H9 (cell line): ENCODE measurements around the gene SFI1. TPM values are rescaled to one million over a fixed set of nuclear protein-coding genes. Genes with fewer than 3 reads are reported as not detected.

Experiments
- DNase-seq: peaks from one replicate; pipeline ENCODE4 v3.0.0-alpha.2; 2017
- H2AFZ ChIP-seq: one replicate; pipeline ENCODE4 v1.6.1; 2013; ENCODE audit warnings: mild to moderate bottlenecking, low read length, control low read depth, moderate library complexity
- H2AK5ac ChIP-seq: 2 replicates; pipeline ENCODE4 v1.6.1; 2013; ENCODE audit warnings: low read length, control low read depth, mixed read lengths; ENCODE audit not compliant: insufficient read length
- H2BK120ac ChIP-seq: one replicate; pipeline ENCODE4 v1.6.1; 2013; ENCODE audit warnings: low read depth, mild to moderate bottlenecking, low read length, control low read depth, inconsistent platforms; ENCODE audit not compliant: poor library complexity, severe bottlenecking
- H2BK12ac ChIP-seq: 2 replicates; pipeline ENCODE4 v1.6.1; 2013; ENCODE audit warnings: low read length, control low read depth, mixed read lengths, low read depth; ENCODE audit not compliant: insufficient read length
- H2BK15ac ChIP-seq: 2 replicates; pipeline ENCODE4 v1.6.1; 2013; ENCODE audit warnings: low read depth, low read length, control low read depth
- H2BK20ac ChIP-seq: one replicate; pipeline ENCODE4 v1.6.1; 2013; ENCODE audit warnings: low read depth, mild to moderate bottlenecking, low read length, control low read depth, inconsistent platforms; ENCODE audit not compliant: poor library complexity, severe bottlenecking
- H2BK5ac ChIP-seq: 2 replicates; pipeline ENCODE4 v1.6.1; 2013; ENCODE audit warnings: low read length, control low read depth, mixed read lengths; ENCODE audit not compliant: insufficient read length
- H3K14ac ChIP-seq: 2 replicates; pipeline ENCODE4 v1.6.1; 2013; ENCODE audit warnings: low read length, control low read depth; ENCODE audit not compliant: insufficient read depth
- H3K18ac ChIP-seq: 2 replicates; pipeline ENCODE4 v1.6.1; 2013; ENCODE audit warnings: low read depth, mild to moderate bottlenecking, mixed read lengths, low read length, control low read depth; ENCODE audit not compliant: insufficient read length
- H3K23ac ChIP-seq: 2 replicates; pipeline ENCODE4 v1.6.1; 2013; ENCODE audit warnings: low read length, control low read depth, mixed read lengths, low read depth; ENCODE audit not compliant: insufficient read length
- H3K23me2 ChIP-seq: 2 replicates; pipeline ENCODE4 v1.6.1; 2013; ENCODE audit warnings: low read depth, mild to moderate bottlenecking, mixed read lengths, low read length, control low read depth; ENCODE audit not compliant: insufficient read length, poor library complexity, severe bottlenecking
- H3K27ac ChIP-seq: 2 replicates; pipeline ENCODE4 v1.5.1; 2013; ENCODE audit warnings: low read length, control low read depth, mixed read lengths, low read depth; ENCODE audit not compliant: insufficient read length
- H3K27me3 ChIP-seq: 2 replicates; pipeline ENCODE4 v1.6.1; 2013; ENCODE audit warnings: low read length, control low read depth, inconsistent platforms; ENCODE audit not compliant: insufficient read depth
- H3K4ac ChIP-seq: 2 replicates; pipeline ENCODE4 v1.6.1; 2013; ENCODE audit warnings: low read depth, mild to moderate bottlenecking, control low read depth, inconsistent platforms, low read length, moderate library complexity
- H3K4me1 ChIP-seq: 2 replicates; pipeline ENCODE4 v1.6.1; 2013; ENCODE audit warnings: low read length, control low read depth, inconsistent platforms; ENCODE audit not compliant: insufficient read depth
- H3K4me2 ChIP-seq: 2 replicates; pipeline ENCODE4 v1.6.1; 2013; ENCODE audit warnings: low read length, control low read depth, mixed read lengths; ENCODE audit not compliant: insufficient read length, insufficient read depth
- H3K56ac ChIP-seq: 2 replicates; pipeline ENCODE4 v1.6.1; 2013; ENCODE audit warnings: low read depth, mild to moderate bottlenecking, mixed read lengths, low read length, control low read depth; ENCODE audit not compliant: insufficient read length
- H3K79me1 ChIP-seq: 2 replicates; pipeline ENCODE4 v1.6.1; 2013; ENCODE audit warnings: low read depth, mild to moderate bottlenecking, moderate library complexity, low read length, control low read depth, inconsistent platforms; ENCODE audit not compliant: insufficient read depth, poor library complexity, severe bottlenecking
- H3K79me2 ChIP-seq: 2 replicates; pipeline ENCODE4 v1.6.1; 2013; ENCODE audit warnings: low read length, control low read depth, inconsistent platforms; ENCODE audit not compliant: insufficient read depth
- H3K9ac ChIP-seq: 2 replicates; pipeline ENCODE4 v1.6.1; 2013; ENCODE audit warnings: low read length, control low read depth, mixed read lengths; ENCODE audit not compliant: insufficient read length; ENCODE audit errors: extremely low read depth
- H3K9me3 ChIP-seq: one replicate; pipeline ENCODE4 v1.6.1; 2013; ENCODE audit warnings: low read depth, low read length, inconsistent platforms; ENCODE audit not compliant: control insufficient read depth
- H3T11ph ChIP-seq: one replicate; pipeline ENCODE4 v1.6.1; 2013; ENCODE audit warnings: mild to moderate bottlenecking, low read length, control low read depth, inconsistent platforms
- H4K20me1 ChIP-seq: one replicate; pipeline ENCODE4 v1.6.1; 2013; ENCODE audit not compliant: control insufficient read depth, insufficient read length, insufficient read depth
- H4K5ac ChIP-seq: 2 replicates; pipeline ENCODE4 v1.6.1; 2013; ENCODE audit warnings: low read depth, mild to moderate bottlenecking, mixed read lengths, low read length, control low read depth; ENCODE audit not compliant: insufficient read length
- H4K8ac ChIP-seq: replicated peaks from 2 replicates; pipeline ENCODE4 v1.6.1; 2013; ENCODE audit warnings: low read length, control low read depth, mixed read lengths, low read depth; ENCODE audit not compliant: insufficient read length
- H4K91ac ChIP-seq: 2 replicates; pipeline ENCODE4 v1.6.1; 2013; ENCODE audit warnings: low read depth, mild to moderate bottlenecking, moderate library complexity, mixed read lengths, low read length, control low read depth; ENCODE audit not compliant: insufficient read length
- H3K27ac Mint-ChIP-seq, 3 experiments: 2 replicates in 2 of 3; 3 replicates in 1 of 3; pipeline ENCODE4 v1.8.0; 2020 to 2021; ENCODE audit warnings: mixed read lengths in 3 of 3, mild to moderate bottlenecking in 1 of 3, moderate library complexity in 1 of 3
- H3K27me3 Mint-ChIP-seq: 2 replicates; pipeline ENCODE4 v1.8.0; 2021; ENCODE audit warnings: low read depth, mild to moderate bottlenecking, moderate library complexity, mixed read lengths
- H3K36me3 Mint-ChIP-seq, 3 experiments: 2 replicates in 2 of 3; 3 replicates in 1 of 3; pipeline ENCODE4 v1.8.0; 2020 to 2021; ENCODE audit warnings: low read depth in 3 of 3, mixed read lengths in 3 of 3; ENCODE audit not compliant: insufficient read depth in 1 of 3
- H3K4me1 Mint-ChIP-seq, 2 experiments: 2 replicates each; pipeline ENCODE4 v1.8.0; 2020; ENCODE audit warnings: mixed read lengths in 2 of 2
- H3K4me3 Mint-ChIP-seq, 2 experiments: 2 replicates in 1 of 2; 3 replicates in 1 of 2; pipeline ENCODE4 v1.8.0; 2020 to 2021; ENCODE audit warnings: mild to moderate bottlenecking in 2 of 2, mixed read lengths in 2 of 2, moderate library complexity in 1 of 2
- H3K9me3 Mint-ChIP-seq, 2 experiments: 2 replicates in 1 of 2; 3 replicates in 1 of 2; pipeline ENCODE4 v1.8.0; 2020; ENCODE audit warnings: mild to moderate bottlenecking in 2 of 2, mixed read lengths in 2 of 2, moderate library complexity in 1 of 2
- WGBS: extraction: QIAGEN DNeasy Blood & Tissue Kit; methylation state at CpG from one replicate; pipeline ENCODE4 v1.1.7; 2013; ENCODE audit warnings: missing lambda C conversion rate, low lambda C conversion rate, mixed read lengths; ENCODE audit not compliant: insufficient read length; ENCODE audit errors: extremely low coverage; 5-methylcytosine and 5-hydroxymethylcytosine counted together
- total RNA-seq: library from RNA; stranded (reverse); gene quantifications from 2 replicates; pipeline ENCODE4 v1.2.1, GENCODE V29; 2021
- TF ChIP-seq, protein P1 (sequence below): fragments of 200-600 bp; sonication (generic); conservative IDR thresholded peaks from 3 replicates; pipeline ENCODE4 v1.8.0; 2021; ENCODE audit warnings: antibody characterized with exemption, mild to moderate bottlenecking

SFI1 gene
- total RNA-seq, 1 experiment from 2014 or later, result 26.4 TPM

DNA sequence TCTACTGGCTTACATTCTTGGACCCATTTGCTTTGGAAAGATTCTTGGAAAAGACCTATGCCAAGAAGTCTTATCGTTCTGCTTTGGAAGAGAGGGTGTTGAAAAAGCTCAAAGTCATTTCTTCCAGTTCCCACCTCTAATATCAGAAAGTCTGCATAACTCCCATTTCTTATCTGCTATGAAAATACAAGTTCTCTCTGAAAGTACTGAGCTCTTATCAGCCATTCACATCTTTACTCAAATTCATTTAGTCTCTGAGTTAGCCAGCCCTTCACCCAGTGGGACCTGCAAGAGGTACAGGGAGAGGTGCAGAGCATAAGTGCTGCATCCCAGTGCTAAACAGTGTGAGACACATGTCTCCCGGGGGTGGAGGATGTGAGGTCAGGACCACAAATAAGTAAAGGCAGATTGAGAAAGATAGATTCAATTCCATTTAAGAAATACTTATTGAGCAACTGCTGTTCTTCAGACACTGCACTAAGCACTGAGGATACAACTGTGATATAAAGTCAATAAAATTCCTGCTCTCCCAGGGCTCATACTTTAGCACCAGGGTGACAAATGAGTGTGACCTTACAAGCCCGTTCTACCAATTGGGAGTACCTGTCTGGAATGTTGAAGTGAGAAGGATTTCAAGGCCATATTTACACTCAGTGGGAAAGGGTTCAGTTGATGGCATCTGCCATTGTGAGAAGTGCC lies 89.0 kb downstream of the SFI1 start:
- Histone ChIP-seq H4K20me1 (no peaks in the 10 kb centered on the region), H3K18ac (no peak overlapping the region), H3K23me2 (no peaks in the 10 kb centered on the region), H3T11ph (no peak overlapping the region), H2BK120ac (no peak overlapping the region), H3K4ac (no peak overlapping the region), H4K8ac (no peak overlapping the region), H4K91ac (no peak overlapping the region), H3K9me3 (no peaks in the 10 kb centered on the region), H2BK12ac (no peak overlapping the region), H2BK5ac (no peak overlapping the region), H3K79me2 (no peaks in the 10 kb centered on the region), H3K27me3 (no peaks in the 10 kb centered on the region), H3K23ac (no peak overlapping the region), H3K9ac (no peak overlapping the region), H3K27ac (no peak overlapping the region), H3K79me1 (no peaks in the 10 kb centered on the region), H3K4me2 (no peak overlapping the region), H2BK15ac (no peak overlapping the region), H3K4me1 (no peaks in the 10 kb centered on the region), H2AK5ac (no peak overlapping the region), H4K5ac (no peak overlapping the region), H2AFZ (no peak overlapping the region), H2BK20ac (no peak overlapping the region), H3K56ac (no peak overlapping the region), H3K14ac (no peak overlapping the region)
- Mint-ChIP-seq H3K9me3 (no peaks in the 10 kb centered on the region), H3K4me3 (no peak overlapping the region), H3K27ac (no peak overlapping the region; a peak in 3 of 7 replicates), H3K4me1 (no peaks in the 10 kb centered on the region), H3K36me3 (peaks cover 12 to 27% (median 20%) of the 10 kb centered on the region in 3 experiments), H3K27me3 (no peaks in the 10 kb centered on the region)
- DNase-seq, result no peak
- TF ChIP-seq, protein P1, sequence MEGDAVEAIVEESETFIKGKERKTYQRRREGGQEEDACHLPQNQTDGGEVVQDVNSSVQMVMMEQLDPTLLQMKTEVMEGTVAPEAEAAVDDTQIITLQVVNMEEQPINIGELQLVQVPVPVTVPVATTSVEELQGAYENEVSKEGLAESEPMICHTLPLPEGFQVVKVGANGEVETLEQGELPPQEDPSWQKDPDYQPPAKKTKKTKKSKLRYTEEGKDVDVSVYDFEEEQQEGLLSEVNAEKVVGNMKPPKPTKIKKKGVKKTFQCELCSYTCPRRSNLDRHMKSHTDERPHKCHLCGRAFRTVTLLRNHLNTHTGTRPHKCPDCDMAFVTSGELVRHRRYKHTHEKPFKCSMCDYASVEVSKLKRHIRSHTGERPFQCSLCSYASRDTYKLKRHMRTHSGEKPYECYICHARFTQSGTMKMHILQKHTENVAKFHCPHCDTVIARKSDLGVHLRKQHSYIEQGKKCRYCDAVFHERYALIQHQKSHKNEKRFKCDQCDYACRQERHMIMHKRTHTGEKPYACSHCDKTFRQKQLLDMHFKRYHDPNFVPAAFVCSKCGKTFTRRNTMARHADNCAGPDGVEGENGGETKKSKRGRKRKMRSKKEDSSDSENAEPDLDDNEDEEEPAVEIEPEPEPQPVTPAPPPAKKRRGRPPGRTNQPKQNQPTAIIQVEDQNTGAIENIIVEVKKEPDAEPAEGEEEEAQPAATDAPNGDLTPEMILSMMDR, result no peak
- WGBS, result no CpG with 5 or more reads among the region's 3 CpGs
